Transverse colon (tissue), 4 donors: Measurements from ENCODE around the gene PTPRG. TPM values are rescaled to one million over a fixed set of nuclear protein-coding genes. Genes with fewer than 3 reads are reported as not detected.

Experiments
- DNase-seq: peaks from one replicate; pipeline ENCODE4 v3.0.0-alpha.2; 2019
- H3K27ac ChIP-seq, 4 donors: fragments of 200-600 bp; sonication (generic); 2 replicates each; pipeline ENCODE4 v1.5.1; 2016 to 2018; ENCODE audit warnings: inconsistent platforms in 4 of 4
- H3K27me3 ChIP-seq: fragments of 200-600 bp; sonication (generic); 2 replicates; pipeline ENCODE4 v1.5.1; 2017; ENCODE audit warnings: inconsistent platforms
- H3K36me3 ChIP-seq, 4 donors: fragments of 200-600 bp; sonication (generic); 2 replicates each; pipeline ENCODE4 v1.5.1; 2017 to 2019; ENCODE audit warnings: inconsistent platforms in 4 of 4
- H3K4me1 ChIP-seq, 4 donors: fragments of 200-600 bp; sonication (generic); 2 replicates each; pipeline ENCODE4 v1.5.1; 2017 to 2020; ENCODE audit warnings: inconsistent platforms in 4 of 4
- H3K4me3 ChIP-seq, 4 donors: fragments of 200-600 bp; sonication (generic); 1 replicate in 1 of 4; 2 replicates in 3 of 4; pipeline versions ENCODE4 v1.5.1 to v1.6.1; 2017 to 2019; ENCODE audit warnings: inconsistent platforms in 4 of 4
- H3K9me3 ChIP-seq, 2 donors: fragments of 200-600 bp; sonication (generic); 2 replicates each; pipeline ENCODE4 v1.5.1; 2017 to 2019; ENCODE audit warnings: inconsistent platforms in 2 of 2
- CTCF ChIP-seq, 5 experiments: fragments of 200-600 bp in 3 of 5; fragments of 450-650 bp in 2 of 5; sonication (generic) in 3 of 5; IDR thresholded peaks; 1 replicate in 2 of 5; 2 replicates in 3 of 5; pipeline ENCODE4 v1.5.1; 2016 to 2017; ENCODE audit warnings: antibody characterized with exemption in 5 of 5, inconsistent platforms in 3 of 5, mild to moderate bottlenecking in 2 of 5, moderate library complexity in 1 of 5
- EP300 ChIP-seq: sonication (generic); formaldehyde crosslinking; IDR thresholded peaks from one replicate; pipeline ENCODE4 v1.6.1; 2017; ENCODE audit warnings: antibody characterized with exemption, low read depth
- POLR2A ChIP-seq: fragments of 450-650 bp; IDR thresholded peaks from one replicate; pipeline ENCODE4 v1.6.1; 2016; ENCODE audit warnings: antibody characterized with exemption, mild to moderate bottlenecking, moderate library complexity
- POLR2AphosphoS5 ChIP-seq, 3 donors: sonication (generic); formaldehyde crosslinking; IDR thresholded peaks; one replicate each; pipeline ENCODE4 v1.6.1; 2016; ENCODE audit warnings: antibody characterized with exemption in 3 of 3
- WGBS, 2 donors: methylation state at CpG; one replicate each; pipeline ENCODE4 v1.1.5; 2018; ENCODE audit warnings: low coverage in 1 of 2; 5-methylcytosine and 5-hydroxymethylcytosine counted together
- in situ Hi-C, 4 donors: fragments of 200-750 bp; cut with MboI; loops; one replicate each; pipeline versions ENCODE4 v1.15.0 to v1.15.1; 2017; ENCODE audit warnings: low sequenced_read_pairs in 3 of 4, low pct_ligation_motif_present in 1 of 4, low pct_unique_long_range_greater_than_20kb in 1 of 4
- intact Hi-C: fragments of 100-400 bp; cut with DNase I; formaldehyde crosslinking; loops from one replicate; pipeline ENCODE4 v1.15.1; 2023; ENCODE audit warnings: low total_unique reads
- total RNA-seq, 4 donors: library from RNA; depleted of rRNA; stranded (reverse); fragments of >200 nt; gene quantifications; one replicate each; pipeline ENCODE4 v1.1.0, GENCODE V29; 2016

The PTPRG gene
- total RNA-seq, 4 donors from 2014 or later, result 29.2 to 83.4 (median 41.6) TPM

- intact Hi-C loops, result no loop called here
Observed at GRCh38 chr3:61997101-61997500, 435.7 kb downstream of the PTPRG start.

GRCh38 chr3:62003835-62004234 lies 442.5 kb downstream of the PTPRG start:
- H3K9me3 ChIP-seq, result no peaks in the 10 kb centered on the region
- DNase-seq, result no peak
- in situ Hi-C loops (no loop called here), intact Hi-C loops (loop anchor here (10.0 kb wide), 1 partner anchor 339 kb away; no protein-coding TSS in a partner anchor)
- 94 to 100% methylated on average over 1 of the region's 1 CpG for WGBS, 2 donors
- no peak overlapping the region for H3K4me3 ChIP-seq
- TF ChIP-seq POLR2A, result no peak
- no peak for TF ChIP-seq EP300
- no peak for TF ChIP-seq POLR2AphosphoS5 (IDR thresholded peaks at IDR 0.05)
- TF ChIP-seq CTCF (IDR thresholded peaks at IDR 0.05), result no peak
- no peaks in the 10 kb centered on the region for H3K36me3 ChIP-seq
- no peak overlapping the region for H3K27ac ChIP-seq
- H3K27me3 ChIP-seq, result no peaks in the 10 kb centered on the region
- no peaks in the 10 kb centered on the region for H3K4me1 ChIP-seq

More at GRCh38 chr3:61997101-61997500, 435.7 kb downstream of the PTPRG start:
- in situ Hi-C loops, result no loop called here
- Histone ChIP-seq H3K4me1 (peaks cover 0 to 4% (median 3%) of the 10 kb centered on the region in 4 donors), H3K4me3 (no peak overlapping the region), H3K9me3 (no peaks in the 10 kb centered on the region), H3K36me3 (no peaks in the 10 kb centered on the region), H3K27ac (no peak overlapping the region), H3K27me3 (no peaks in the 10 kb centered on the region)
- no peak for TF ChIP-seq POLR2A
- 75 to 77% methylated on average over 4 of the region's 4 CpGs for WGBS, 2 donors
- DNase-seq, result no peak

GRCh38 chr3:62007036-62007435 lies 445.7 kb downstream of the PTPRG start:
- intact Hi-C loops (loop anchor here (10.0 kb wide), 1 partner anchor 342 kb away; no protein-coding TSS in a partner anchor), in situ Hi-C loops (no loop called here)
- TF ChIP-seq POLR2A (no peak), EP300 (no peak), POLR2AphosphoS5 (IDR thresholded peaks at IDR 0.05) (no peak), CTCF (IDR thresholded peaks at IDR 0.05) (no peak)
- Histone ChIP-seq H3K9me3 (no peaks in the 10 kb centered on the region), H3K27me3 (no peaks in the 10 kb centered on the region), H3K4me3 (no peak overlapping the region), H3K27ac (no peak overlapping the region), H3K36me3 (no peaks in the 10 kb centered on the region), H3K4me1 (no peaks in the 10 kb centered on the region)
- 44 to 59% methylated on average over 3 of the region's 3 CpGs for WGBS, 2 donors
- DNase-seq, result no peak

GRCh38 chr3:62010989-62011388 lies 449.6 kb downstream of the PTPRG start:
- DNase-seq, result no peak
- TF ChIP-seq POLR2A, result no peak
- TF ChIP-seq EP300, result no peak
- TF ChIP-seq CTCF (IDR thresholded peaks at IDR 0.05), result no peak
- TF ChIP-seq POLR2AphosphoS5 (IDR thresholded peaks at IDR 0.05), result no peak
- WGBS, 2 donors, result 93% methylated on average over 9 of the region's 9 CpGs; no CpG with 5 or more reads in 1 of the 2 donors
- Histone ChIP-seq H3K4me1 (no peaks in the 10 kb centered on the region), H3K9me3 (no peaks in the 10 kb centered on the region), H3K27ac (no peak overlapping the region), H3K27me3 (no peaks in the 10 kb centered on the region), H3K4me3 (no peak overlapping the region), H3K36me3 (no peaks in the 10 kb centered on the region)
- intact Hi-C loops (no loop called here), in situ Hi-C loops (no loop called here)

- Histone ChIP-seq H3K36me3 (no peaks in the 10 kb centered on the region), H3K27ac (no peak overlapping the region), H3K9me3 (no peaks in the 10 kb centered on the region), H3K4me1 (no peaks in the 10 kb centered on the region), H3K27me3 (no peaks in the 10 kb centered on the region), H3K4me3 (no peak overlapping the region)
- WGBS, 2 donors, result 74 to 84% methylated on average over 2 to 5 of the region's 5 CpGs
- intact Hi-C loops (no loop called here), in situ Hi-C loops (no loop called here)
- DNase-seq, result no peak
- TF ChIP-seq POLR2AphosphoS5 (IDR thresholded peaks at IDR 0.05) (peak in 1 of 3 donors; percentile 40), CTCF (IDR thresholded peaks at IDR 0.05) (no peak), EP300 (no peak), POLR2A (no peak)
Observed at GRCh38 chr3:62011666-62012065, 450.3 kb downstream of the PTPRG start.
